Non-pigmented ciliary epithelial cell (primary cell): Measurements from ENCODE around the gene CXorf58.
"Not testable (repeated sequence)": the region's sequence is repeated elsewhere in the genome, so short reads cannot be mapped to it uniquely, and the experiment has no call there.

ENCODE experiments used
- DNase-seq: peaks from one replicate; pipeline ENCODE4 v3.0.0-alpha.2; 2010; ENCODE audit warnings: low read depth

The CXorf58 gene

GRCh38 chrX:23907498-23908218 lies at the start of gene CXorf58, which contains the start of gene APOO:
TSS of gene CXorf58 (plus strand) at chrX:23908006. CDS start at chrX:23910303, 2,297 bp downstream.
TSS of gene APOO (minus strand) at chrX:23907938. CDS start at chrX:23907702, 236 bp downstream.
- DNase-seq = no peak

- DNase-seq = not testable (repeated sequence)
Observed at GRCh38 chrX:23859238-23859637, 48.6 kb upstream of the CXorf58 start.

- no peak for DNase-seq
Observed at GRCh38 chrX:23861215-23861896, 46.5 kb upstream of the CXorf58 start.

GRCh38 chrX:23861952-23862351 lies 45.9 kb upstream of the CXorf58 start:
- not testable (repeated sequence) for DNase-seq

GRCh38 chrX:23864742-23865326 lies 43.0 kb upstream of the CXorf58 start:
- DNase-seq = no peak

- no peak for DNase-seq
Observed at GRCh38 chrX:23870041-23870440, 37.8 kb upstream of the CXorf58 start.

- no peak for DNase-seq
Observed at GRCh38 chrX:23871905-23872546, 35.8 kb upstream of the CXorf58 start.

GRCh38 chrX:23879380-23880090 lies 28.3 kb upstream of the CXorf58 start:
- DNase-seq = no peak

- DNase-seq = no peak
Observed at GRCh38 chrX:23883737-23884354, 24.0 kb upstream of the CXorf58 start.

- DNase-seq = no peak
Observed at GRCh38 chrX:23884427-23885024, 23.3 kb upstream of the CXorf58 start.

GRCh38 chrX:23885803-23886202 lies 22.0 kb upstream of the CXorf58 start:
- no peak for DNase-seq

GRCh38 chrX:23887451-23887850 lies 20.4 kb upstream of the CXorf58 start:
- no peak for DNase-seq

GRCh38 chrX:23887918-23888317 lies 19.9 kb upstream of the CXorf58 start:
- no peak for DNase-seq

- no peak for DNase-seq
Observed at GRCh38 chrX:23888887-23889501, 18.8 kb upstream of the CXorf58 start.

- no peak for DNase-seq
Observed at GRCh38 chrX:23890933-23891332, 16.9 kb upstream of the CXorf58 start.

GRCh38 chrX:23894993-23895392 lies 12.8 kb upstream of the CXorf58 start:
- DNase-seq = not testable (repeated sequence)

GRCh38 chrX:23896539-23896938 lies 11.3 kb upstream of the CXorf58 start:
- DNase-seq = not testable (repeated sequence)

- no peak for DNase-seq
Observed at GRCh38 chrX:23896981-23897380, 10.8 kb upstream of the CXorf58 start.

- DNase-seq = no peak
Observed at GRCh38 chrX:23898412-23898959, 9.3 kb upstream of the CXorf58 start.

- DNase-seq = no peak
Observed at GRCh38 chrX:23900220-23900797, 7.5 kb upstream of the CXorf58 start.
